NCI-H146 treated with DMSO at 0.1 percent for 48 hours (cell line): ENCODE data around the gene SHC1.
"Not testable (repeated sequence)": the region's sequence is repeated elsewhere in the genome, so short reads cannot be mapped to it uniquely, and the experiment has no call there.

Source experiments
- DNase-seq: peaks from one replicate; lab custom pipeline; 2025; ENCODE audit not compliant: unreplicated experiment; lab: John Stamatoyannopoulos, UW

Gene SHC1

GRCh38 chr1:154996966-154997701 lies 26.6 kb upstream of the SHC1 start:
- no peak for DNase-seq

- DNase-seq: not testable (repeated sequence)
Measured at GRCh38 chr1:154995301-154995983, 24.9 kb upstream of the SHC1 start.

GRCh38 chr1:154994591-154994990 lies 24.0 kb upstream of the SHC1 start:
- no peak for DNase-seq

GRCh38 chr1:154994269-154994587 lies 23.7 kb upstream of the SHC1 start:
- DNase-seq: no peak

GRCh38 chr1:154993572-154994268 lies 23.2 kb upstream of the SHC1 start, which contains the start of gene LENEP:
LENEP (plus strand) TSS chr1:154993586; CDS start chr1:154993608, 22 bp downstream.
- no peak for DNase-seq

GRCh38 chr1:154992721-154993571 lies 22.4 kb upstream of the SHC1 start:
- DNase-seq: no peak

GRCh38 chr1:154990276-154990675 lies 19.7 kb upstream of the SHC1 start:
- no peak for DNase-seq

- DNase-seq: no peak
Measured at GRCh38 chr1:154989195-154989860, 18.8 kb upstream of the SHC1 start.

- DNase-seq: no peak
Measured at GRCh38 chr1:154988058-154988954, 17.8 kb upstream of the SHC1 start.

GRCh38 chr1:154987326-154987725 lies 16.8 kb upstream of the SHC1 start:
- DNase-seq: no peak

GRCh38 chr1:154986736-154987135 lies 16.2 kb upstream of the SHC1 start:
- DNase-seq: not testable (repeated sequence)

GRCh38 chr1:154983776-154984466 lies 13.4 kb upstream of the SHC1 start:
- no peak for DNase-seq

GRCh38 chr1:154982897-154983648 lies 12.5 kb upstream of the SHC1 start, which contains the start of gene FLAD1:
FLAD1 (plus strand) TSS chr1:154983344; CDS start chr1:154983695, 351 bp downstream.
- DNase-seq: peak; percentile 99

GRCh38 chr1:154982341-154982740 lies 11.8 kb upstream of the SHC1 start:
- DNase-seq: no peak

GRCh38 chr1:154978360-154978759 lies 7.8 kb upstream of the SHC1 start:
- no peak for DNase-seq

GRCh38 chr1:154977762-154978161 lies 7.2 kb upstream of the SHC1 start:
- DNase-seq: not testable (repeated sequence)

- no peak for DNase-seq
Measured at GRCh38 chr1:154975409-154976059, 5.0 kb upstream of the SHC1 start.
